HCT116 (cell line): Measurements from ENCODE around the gene SIPA1L3. TPM values are rescaled to one million over a fixed set of nuclear protein-coding genes. Genes with fewer than 3 reads are reported as not detected.

Source experiments
- ATAC-seq: fragments of 200-7000 bp; cut with Tn5 transposase; 2 replicates; pipeline ENCODE4 v1.9.1; 2020; ENCODE audit warnings: mild to moderate bottlenecking, moderate library complexity
- BruUV-seq: library from RNA; stranded (reverse); fragments of 400-500 nt; replicated peaks from 2 replicates; lab custom pipeline; 2021; lab: Mats Ljungman, UMichigan
- CTCF ChIA-PET: fragments of 300-600 bp; sonication (Branson Sonifier 250); formaldehyde crosslinking; loops from one replicate; lab custom pipeline; 2021; ENCODE audit warnings: antibody characterized with exemption; lab: Charles Lee
- POLR2A ChIA-PET: fragments of 300-600, 350-600 bp; sonication (Branson Sonifier 250); formaldehyde crosslinking; loops from one replicate; lab custom pipeline; 2021; ENCODE audit warnings: antibody characterized with exemption; lab: Charles Lee
- RAD21 ChIA-PET, 2 experiments: fragments of 300-600 bp; sonication (Branson Sonifier 250); formaldehyde crosslinking; loops; one replicate each; lab custom pipeline; 2023; ENCODE audit warnings: low total read pairs in 2 of 2; ENCODE audit not compliant: uncharacterized antibody in 2 of 2, unreplicated experiment in 2 of 2, low non-redundant PET in 1 of 2; lab: Charles Lee
- DNase-seq: peaks from one replicate; pipeline ENCODE4 v3.0.0-alpha.2; 2010; ENCODE audit warnings: low read depth, low spot score
- H2AFZ ChIP-seq: fragments of 200-600 bp; shearing (Covaris generic), sonication (generic); 2 replicates; pipeline ENCODE4 v1.6.1; 2017; ENCODE audit warnings: low read depth, mixed run types, mixed read lengths, antibody characterized with exemption, low read length; ENCODE audit not compliant: poor library complexity, severe bottlenecking
- H3K27ac ChIP-seq: 2 replicates; pipeline ENCODE4 v1.5.1; 2012; ENCODE audit warnings: low read depth, low read length
- H3K27me3 ChIP-seq: fragments of 200-600 bp; sonication (generic); 2 replicates; pipeline ENCODE4 v1.6.1; 2016; ENCODE audit warnings: mixed run types, low read length, mixed read lengths; ENCODE audit not compliant: insufficient read depth
- H3K36me3 ChIP-seq, 2 experiments: fragments of 200-500 bp in 1 of 2; fragments of 200-600 bp in 1 of 2; sonication (Bioruptor generic) in 1 of 2; sonication (generic) in 1 of 2; 2 replicates each; pipeline versions ENCODE4 v1.5.1 to v1.6.1; 2014 to 2016; ENCODE audit warnings: low read length in 2 of 2, inconsistent platforms in 1 of 2, mixed read lengths in 1 of 2, mixed run types in 1 of 2; ENCODE audit not compliant: insufficient read depth in 2 of 2, control insufficient read depth in 1 of 2
- H3K4me1 ChIP-seq, 2 experiments: fragments of 200-600 bp in 1 of 2; sonication (generic) in 1 of 2; 2 replicates each; pipeline versions ENCODE4 v1.5.1 to v1.6.1; 2012 to 2017; ENCODE audit warnings: low read length in 2 of 2, inconsistent platforms in 1 of 2, mild to moderate bottlenecking in 1 of 2, mixed read lengths in 1 of 2, mixed run types in 1 of 2, moderate library complexity in 1 of 2; ENCODE audit not compliant: insufficient read depth in 2 of 2, control insufficient read depth in 1 of 2
- H3K4me2 ChIP-seq: fragments of 200-600 bp; sonication (generic); 2 replicates; pipeline ENCODE4 v1.6.1; 2017; ENCODE audit warnings: mixed run types, low read length, mixed read lengths
- H3K4me3 ChIP-seq, 2 experiments: fragments of 200-600 bp in 1 of 2; sonication (generic) in 1 of 2; replicated peaks in 1 of 2; 2 replicates each; pipeline ENCODE4 v1.5.1; 2011 to 2016; ENCODE audit warnings: low read length in 2 of 2, control low read depth in 1 of 2, low read depth in 1 of 2, mild to moderate bottlenecking in 1 of 2, mixed read lengths in 1 of 2, mixed run types in 1 of 2
- H3K79me2 ChIP-seq: fragments of 200-600 bp; sonication (generic); 2 replicates; pipeline ENCODE4 v1.6.1; 2017; ENCODE audit warnings: mild to moderate bottlenecking, mixed run types, low read length, moderate library complexity, mixed read lengths; ENCODE audit not compliant: insufficient read depth
- H3K9ac ChIP-seq: fragments of 200-600 bp; sonication (generic); 2 replicates; pipeline ENCODE4 v1.6.1; 2016; ENCODE audit warnings: low read length, mixed read lengths
- H3K9me2 ChIP-seq: fragments of 200-600 bp; sonication (generic), shearing (Covaris generic); 2 replicates; pipeline ENCODE4 v1.6.1; 2017; ENCODE audit warnings: mixed run types, mild to moderate bottlenecking, moderate library complexity; ENCODE audit not compliant: insufficient read depth
- H3K9me3 ChIP-seq, 2 experiments: fragments of 200-500 bp in 1 of 2; fragments of 200-600 bp in 1 of 2; sonication (Bioruptor generic) in 1 of 2; sonication (generic) in 1 of 2; 2 replicates each; pipeline ENCODE4 v1.6.1; 2014 to 2017; ENCODE audit warnings: low read length in 2 of 2, mixed read lengths in 2 of 2, inconsistent platforms in 1 of 2, low read depth in 1 of 2, mild to moderate bottlenecking in 1 of 2, mixed run types in 1 of 2, moderate library complexity in 1 of 2; ENCODE audit not compliant: control insufficient read depth in 1 of 2, insufficient read depth in 1 of 2
- H4K20me1 ChIP-seq: fragments of 200-600 bp; sonication (generic), shearing (Covaris generic); 2 replicates; pipeline ENCODE4 v1.6.1; 2017; ENCODE audit warnings: mixed run types, mild to moderate bottlenecking, moderate library complexity; ENCODE audit not compliant: insufficient read depth
- CBX3 ChIP-seq: IDR thresholded peaks from 2 replicates; pipeline ENCODE4 v1.6.1; 2012; ENCODE audit warnings: low read depth
- CEBPB ChIP-seq: IDR thresholded peaks from 2 replicates; pipeline ENCODE4 v1.6.1; 2012; ENCODE audit warnings: low read depth
- EGR1 ChIP-seq: IDR thresholded peaks from 2 replicates; pipeline ENCODE4 v1.6.1; 2012; ENCODE audit warnings: low read depth
- EZH2 ChIP-seq: fragments of 200-600 bp; sonication (generic); IDR thresholded peaks from 2 replicates; pipeline ENCODE4 v1.6.1; 2017; ENCODE audit warnings: antibody characterized with exemption, mixed run types
- EZH2phosphoT487 ChIP-seq: fragments of 200-600 bp; IDR thresholded peaks from 2 replicates; pipeline ENCODE4 v1.6.1; 2018; ENCODE audit warnings: antibody characterized with exemption, borderline replicate concordance
- FOSL1 ChIP-seq: IDR thresholded peaks from 2 replicates; pipeline ENCODE4 v1.6.1; 2012; ENCODE audit warnings: low read depth
- JUND ChIP-seq: IDR thresholded peaks from 2 replicates; pipeline ENCODE4 v1.6.1; 2012
- MAX ChIP-seq: IDR thresholded peaks from 2 replicates; pipeline ENCODE4 v1.6.1; 2012
- POLR2A ChIP-seq: IDR thresholded peaks from 2 replicates; pipeline ENCODE4 v1.7.0; 2011; ENCODE audit warnings: borderline replicate concordance; ENCODE audit not compliant: insufficient read depth, insufficient read length; ENCODE audit errors: extremely low read depth
- POLR2AphosphoS5 ChIP-seq: IDR thresholded peaks from 2 replicates; pipeline ENCODE4 v1.6.1; 2011; ENCODE audit warnings: mild to moderate bottlenecking, low read depth, low read length, moderate library complexity
- REST ChIP-seq: IDR thresholded peaks from 2 replicates; pipeline ENCODE4 v1.6.1; 2012; ENCODE audit warnings: low read depth
- SIN3A ChIP-seq: IDR thresholded peaks from 2 replicates; pipeline ENCODE4 v1.6.1; 2012; ENCODE audit warnings: low read depth
- SP1 ChIP-seq: IDR thresholded peaks from 2 replicates; pipeline ENCODE4 v1.6.1; 2012; ENCODE audit warnings: low read depth
- TCF7L2 ChIP-seq: IDR thresholded peaks from 2 replicates; pipeline ENCODE4 v1.7.0; 2011; ENCODE audit warnings: borderline replicate concordance, inconsistent platforms; ENCODE audit not compliant: insufficient read depth, insufficient read length; ENCODE audit errors: extremely low read depth
- YY1 ChIP-seq: IDR thresholded peaks from 2 replicates; pipeline ENCODE4 v1.6.1; 2011; ENCODE audit warnings: low read length, low read depth, moderate library complexity, mild to moderate bottlenecking; ENCODE audit not compliant: insufficient replicate concordance; ENCODE audit errors: extremely low read depth
- ZBTB33 ChIP-seq: IDR thresholded peaks from 2 replicates; pipeline ENCODE4 v1.6.1; 2011; ENCODE audit warnings: mild to moderate bottlenecking, low read length, moderate library complexity; ENCODE audit not compliant: insufficient replicate concordance; ENCODE audit errors: extremely low read depth
- ZFX ChIP-seq: fragments of 450-650 bp; IDR thresholded peaks from 2 replicates; pipeline ENCODE4 v1.6.1; 2017
- ZNF274 ChIP-seq: fragments of 200-500 bp; sonication (Bioruptor generic); IDR thresholded peaks from 2 replicates; pipeline ENCODE4 v1.6.1; 2014; ENCODE audit warnings: mild to moderate bottlenecking, low read depth, low read length, inconsistent platforms
- intact Hi-C: fragments of 100-400 bp; cut with micrococcal nuclease; formaldehyde crosslinking; loops from 2 replicates; pipeline ENCODE4 v1.10.0; 2022
- total RNA-seq: library from RNA; stranded (reverse); gene quantifications from one replicate; pipeline ENCODE4 v1.2.1, GENCODE V29; 2021; ENCODE audit not compliant: unreplicated experiment
- TF ChIP-seq, protein P1 (sequence below), 3 experiments: fragments of 200-600 bp in 1 of 3; sonication (generic) in 1 of 3; IDR thresholded peaks in 2 of 3; conservative IDR thresholded peaks in 1 of 3; 2 replicates each; pipeline ENCODE4 v1.5.1; 2012 to 2017; ENCODE audit warnings: low read depth in 2 of 3, low read length in 2 of 3, antibody characterized with exemption in 1 of 3, borderline replicate concordance in 1 of 3, control low read depth in 1 of 3, mild to moderate bottlenecking in 1 of 3, mixed read lengths in 1 of 3, mixed run types in 1 of 3, moderate library complexity in 1 of 3; ENCODE audit not compliant: insufficient read depth in 1 of 3

Gene SIPA1L3
- total RNA-seq, 1 experiment from 2014 or later, result 41.8 TPM

DNA sequence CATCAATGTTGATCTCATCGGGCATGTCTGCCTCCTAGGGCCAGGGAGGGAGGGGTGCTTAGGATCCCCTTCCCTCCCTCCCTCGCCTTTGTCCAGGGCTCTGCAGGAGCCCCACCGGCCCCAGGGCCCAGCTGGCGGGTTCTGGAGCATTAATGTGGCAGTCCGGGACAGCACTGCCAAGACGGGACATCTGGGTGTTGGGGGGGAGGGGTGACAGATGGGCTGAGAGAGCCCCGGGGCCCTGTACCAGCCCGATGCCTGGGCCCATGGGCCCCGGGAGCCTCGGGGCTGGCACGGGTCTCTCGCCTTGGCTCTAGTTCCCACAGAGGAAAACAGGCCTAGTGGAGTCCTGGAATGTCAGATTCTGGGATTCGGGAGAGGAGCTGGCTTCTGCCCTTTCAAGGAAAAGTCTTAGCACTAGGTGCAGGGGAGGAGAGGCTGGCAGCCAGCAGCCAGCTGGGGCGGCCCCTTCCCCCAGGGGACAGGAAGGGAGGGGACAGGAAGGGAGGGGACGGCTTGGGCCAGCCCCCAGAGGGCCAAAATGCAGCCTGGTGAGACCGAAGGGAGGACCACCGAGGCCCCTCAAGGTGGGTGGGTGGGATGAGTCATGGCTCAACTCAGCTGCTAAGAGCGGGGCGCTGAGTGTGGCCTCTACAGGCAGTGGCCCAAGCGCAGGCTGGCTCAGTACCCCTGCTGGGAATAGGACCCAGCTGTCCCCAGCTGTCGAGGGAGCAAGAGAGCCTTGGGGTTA, 346.1 kb downstream of the SIPA1L3 start:
- Histone ChIP-seq H3K4me1 (peaks cover 0 to 16% of the 10 kb centered on the region in 2 experiments; a peak in 1 of 4 replicates), H3K4me3 (no peak overlapping the region), H3K79me2 (no peaks in the 10 kb centered on the region), H3K27me3 (no peaks in the 10 kb centered on the region), H3K9me3 (no peaks in the 10 kb centered on the region), H4K20me1 (no peaks in the 10 kb centered on the region), H3K9ac (no peak overlapping the region), H3K36me3 (no peaks in the 10 kb centered on the region), H3K27ac (no peak overlapping the region), H3K9me2 (no peaks in the 10 kb centered on the region), H2AFZ (no peak overlapping the region), H3K4me2 (no peak overlapping the region)
- no TSS peak for BruUV-seq
- no peak for DNase-seq
- ATAC-seq, result no peak
- RAD21 ChIA-PET, result no interaction called here
- no peak for TF ChIP-seq YY1
- no peak for TF ChIP-seq ZBTB33
- TF ChIP-seq EZH2, result no peak
- TF ChIP-seq POLR2A, result no peak
- TF ChIP-seq CBX3, result no peak
- no peak for TF ChIP-seq EGR1
- TF ChIP-seq FOSL1, result no peak
- TF ChIP-seq SIN3A, result no peak
- TF ChIP-seq JUND, result no peak
- TF ChIP-seq EZH2phosphoT487, result no peak
- no peak for TF ChIP-seq ZFX
- no peak for TF ChIP-seq CEBPB
- no peak for TF ChIP-seq POLR2AphosphoS5
- no peak for TF ChIP-seq ZNF274
- no peak for TF ChIP-seq REST
- TF ChIP-seq MAX, result no peak
- no peak for TF ChIP-seq TCF7L2
- no peak for TF ChIP-seq SP1
- TF ChIP-seq, protein P1, sequence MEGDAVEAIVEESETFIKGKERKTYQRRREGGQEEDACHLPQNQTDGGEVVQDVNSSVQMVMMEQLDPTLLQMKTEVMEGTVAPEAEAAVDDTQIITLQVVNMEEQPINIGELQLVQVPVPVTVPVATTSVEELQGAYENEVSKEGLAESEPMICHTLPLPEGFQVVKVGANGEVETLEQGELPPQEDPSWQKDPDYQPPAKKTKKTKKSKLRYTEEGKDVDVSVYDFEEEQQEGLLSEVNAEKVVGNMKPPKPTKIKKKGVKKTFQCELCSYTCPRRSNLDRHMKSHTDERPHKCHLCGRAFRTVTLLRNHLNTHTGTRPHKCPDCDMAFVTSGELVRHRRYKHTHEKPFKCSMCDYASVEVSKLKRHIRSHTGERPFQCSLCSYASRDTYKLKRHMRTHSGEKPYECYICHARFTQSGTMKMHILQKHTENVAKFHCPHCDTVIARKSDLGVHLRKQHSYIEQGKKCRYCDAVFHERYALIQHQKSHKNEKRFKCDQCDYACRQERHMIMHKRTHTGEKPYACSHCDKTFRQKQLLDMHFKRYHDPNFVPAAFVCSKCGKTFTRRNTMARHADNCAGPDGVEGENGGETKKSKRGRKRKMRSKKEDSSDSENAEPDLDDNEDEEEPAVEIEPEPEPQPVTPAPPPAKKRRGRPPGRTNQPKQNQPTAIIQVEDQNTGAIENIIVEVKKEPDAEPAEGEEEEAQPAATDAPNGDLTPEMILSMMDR (IDR thresholded peaks at IDR 0.05 in 2 of 3, conservative IDR thresholded peaks at IDR 0.05 in 1 of 3; ENCODE audit: borderline replicate concordance in 1 of 3, insufficient read depth in 1 of 3, low read depth in 2 of 3, low read length in 2 of 3), result no peak
- POLR2A ChIA-PET, result no interaction called here
- CTCF ChIA-PET, result no interaction called here
- intact Hi-C loops, result no loop called here
